HG02973 (cell line): ENCODE measurements around the gene SPRTN.

ENCODE experiments used
- ATAC-seq: cut with Tn5 transposase; IDR thresholded peaks from one replicate; pipeline ENCODE4 v1.9.1; 2021; ENCODE audit warnings: moderate library complexity; ENCODE audit not compliant: unreplicated experiment

SPRTN gene

GRCh38 chr1:231338270-231339128, at the start of gene SPRTN:
TSS of gene SPRTN (plus strand) at chr1:231338293. CDS start at chr1:231338384, 91 bp downstream.
- peak; percentile 7 for ATAC-seq

- ATAC-seq: no peak
Observed at GRCh38 chr1:231295938-231296337, 42.2 kb upstream of the SPRTN start.

- ATAC-seq: no peak
Observed at GRCh38 chr1:231301990-231302389, 36.1 kb upstream of the SPRTN start.

- ATAC-seq: no peak
Observed at GRCh38 chr1:231310391-231310934, 27.6 kb upstream of the SPRTN start.

DNA sequence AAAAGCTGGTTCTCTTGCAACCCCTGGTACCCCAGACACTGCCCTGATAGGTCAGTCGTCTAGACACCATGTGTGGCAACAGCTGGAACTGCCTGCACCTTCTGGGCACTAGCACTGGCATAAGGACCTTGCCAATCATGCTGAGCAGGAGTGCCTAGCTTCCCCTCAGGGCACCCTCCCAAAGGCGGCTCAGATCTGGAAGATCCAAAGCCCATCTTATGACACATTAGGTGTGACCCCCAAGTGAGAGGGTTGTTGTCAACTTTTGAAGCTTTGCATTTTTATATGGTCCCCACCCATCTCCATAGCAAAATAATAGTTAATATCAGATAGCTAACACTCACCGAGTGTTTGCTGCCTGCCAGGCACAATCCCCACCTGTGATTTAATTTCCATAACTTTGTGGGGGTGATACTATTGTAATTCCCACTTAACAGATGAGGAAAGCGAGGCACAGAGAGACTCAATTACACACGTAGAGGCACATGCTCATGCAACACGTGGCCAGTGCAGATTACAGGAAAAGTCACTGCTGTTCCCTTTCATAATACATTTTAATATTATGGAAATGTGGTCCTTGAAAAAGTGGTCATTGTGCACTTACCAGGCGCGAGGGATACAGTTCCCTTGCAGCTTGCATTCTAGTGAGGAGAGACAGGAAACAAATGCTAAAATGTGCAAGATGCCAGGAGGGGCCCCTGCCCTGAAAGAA, 26.2 kb upstream of the SPRTN start:
- no peak for ATAC-seq

GRCh38 chr1:231312432-231312788, 25.7 kb upstream of the SPRTN start:
- ATAC-seq: no peak

DNA sequence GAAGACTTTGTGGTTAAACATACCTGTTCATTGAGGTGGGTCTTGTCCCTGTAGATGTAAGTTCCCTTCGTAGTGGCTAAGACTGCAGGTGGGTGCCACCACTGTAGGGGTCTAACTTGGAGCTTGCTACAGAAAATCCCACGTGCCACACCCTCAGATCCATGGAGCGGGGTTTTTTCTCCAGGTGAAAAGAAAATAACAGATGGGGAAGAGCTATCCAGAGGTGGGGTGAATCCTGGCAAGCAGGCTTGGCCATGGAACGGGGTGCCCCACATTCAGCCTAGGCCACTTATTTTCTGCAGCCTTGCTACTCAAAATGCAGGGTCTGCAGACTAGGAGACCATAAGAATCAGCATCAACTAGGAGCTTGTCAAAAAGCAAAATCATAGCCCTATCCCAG, 24.4 kb upstream of the SPRTN start:
- no peak for ATAC-seq

- peak; percentile 81 for ATAC-seq
Observed at GRCh38 chr1:231315887-231316286, 22.2 kb upstream of the SPRTN start.

- ATAC-seq: no peak
Observed at GRCh38 chr1:231317306-231318014, 20.6 kb upstream of the SPRTN start.

- ATAC-seq: no peak
Observed at GRCh38 chr1:231318015-231318355, 20.1 kb upstream of the SPRTN start.

DNA sequence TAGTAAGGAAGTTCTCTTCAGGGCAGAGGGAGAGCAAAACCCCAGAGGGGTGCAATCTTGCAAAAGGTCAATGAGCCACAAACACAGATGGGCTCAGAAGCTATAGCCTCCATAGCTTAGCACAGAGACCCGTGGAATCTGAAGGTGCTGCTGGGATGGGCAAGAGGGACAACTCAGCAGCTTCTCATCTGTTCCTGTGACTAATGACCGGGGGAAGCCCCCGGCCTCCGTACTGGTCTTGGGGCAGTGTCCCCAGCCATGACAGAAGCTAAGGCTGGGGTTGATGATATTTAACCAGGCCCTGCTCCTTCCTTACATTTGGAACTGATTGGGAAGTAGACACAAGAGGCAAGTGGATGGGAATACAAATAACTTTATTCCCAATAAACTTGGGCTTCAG, 19.5 kb upstream of the SPRTN start:
- ATAC-seq: no peak

DNA sequence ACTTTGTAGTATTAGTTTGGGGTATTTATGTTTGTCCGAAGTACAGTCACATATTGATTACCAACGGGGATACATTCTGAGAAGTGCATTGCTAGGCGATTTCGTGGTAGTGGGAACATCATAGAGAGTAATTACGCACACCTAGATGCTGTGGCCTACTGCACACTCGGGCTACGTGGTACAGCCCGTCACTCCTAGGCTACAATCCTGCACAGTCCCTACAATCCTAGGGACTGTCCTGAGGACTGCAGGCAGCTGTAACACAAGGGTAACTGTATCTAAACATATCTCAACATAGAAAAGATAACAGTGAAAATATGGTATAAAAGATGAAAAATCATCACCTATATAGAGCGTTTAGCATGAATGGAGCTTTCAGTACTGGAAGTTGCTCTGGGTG, 19.0 kb upstream of the SPRTN start:
- no peak for ATAC-seq

- no peak for ATAC-seq
Observed at GRCh38 chr1:231322880-231323530, 15.1 kb upstream of the SPRTN start.

GRCh38 chr1:231324660-231325059, 13.4 kb upstream of the SPRTN start:
- ATAC-seq: no peak

DNA sequence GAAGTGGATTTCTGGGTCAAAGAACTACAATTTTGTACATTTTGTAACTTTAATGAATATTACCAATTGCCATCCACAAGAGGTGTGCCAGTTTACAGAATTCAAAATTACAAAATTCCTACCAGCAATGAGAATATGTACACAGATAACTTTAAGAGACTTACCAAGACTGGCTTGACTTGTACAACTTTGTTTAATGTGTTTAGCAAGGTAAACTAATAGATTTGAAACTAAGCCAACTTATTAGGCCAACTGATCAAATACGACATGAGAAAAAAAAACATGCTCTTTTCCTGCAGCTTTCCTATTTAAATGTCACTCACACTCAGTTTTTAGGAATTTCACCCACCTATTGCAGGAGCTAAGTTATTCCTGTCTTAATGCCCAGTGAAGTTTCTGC, 11.8 kb upstream of the SPRTN start:
- no peak for ATAC-seq

- no peak for ATAC-seq
Observed at GRCh38 chr1:231327617-231328016, 10.5 kb upstream of the SPRTN start.

DNA sequence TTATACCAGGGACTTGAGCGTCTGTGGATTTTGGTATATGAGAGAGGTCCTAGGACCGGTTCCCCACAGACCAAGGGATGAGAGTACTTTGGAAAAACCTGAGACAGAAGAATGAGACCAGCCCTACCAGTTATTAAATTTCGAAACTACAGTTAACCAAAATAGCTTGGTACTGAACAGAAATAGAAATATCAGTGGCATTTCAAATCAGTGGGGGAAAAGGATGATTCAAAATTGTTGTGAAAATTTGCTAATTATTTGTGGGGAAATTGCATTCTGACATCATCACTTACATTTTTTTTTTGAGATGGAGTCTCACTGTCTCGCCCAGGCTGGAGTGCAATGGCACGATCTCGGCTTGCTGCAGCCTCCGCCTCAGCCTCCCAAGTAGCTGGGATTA, 8.6 kb upstream of the SPRTN start:
- no peak for ATAC-seq

GRCh38 chr1:231332761-231333160, 5.3 kb upstream of the SPRTN start:
- no peak for ATAC-seq

- ATAC-seq: no peak
Observed at GRCh38 chr1:231334079-231334666, 3.9 kb upstream of the SPRTN start.

GRCh38 chr1:231334952-231335351, 3.1 kb upstream of the SPRTN start:
- ATAC-seq: no peak
